Measurements from ENCODE around the gene PI4K2A.
"Not testable (repeated sequence)": the region's sequence is repeated elsewhere in the genome, so short reads cannot be mapped to it uniquely, and the experiment has no call there.

Gene PI4K2A

GRCh38 chr10:97673736-97674525 lies 33.5 kb downstream of the PI4K2A start:
- DNase-seq = no peak

- no peak for DNase-seq
Observed at GRCh38 chr10:97675222-97675621, 34.8 kb downstream of the PI4K2A start.

- DNase-seq = no peak
Observed at GRCh38 chr10:97676770-97677581, 36.5 kb downstream of the PI4K2A start.

- no peak for DNase-seq
Observed at GRCh38 chr10:97679594-97679993, 39.1 kb downstream of the PI4K2A start.

GRCh38 chr10:97682042-97682441 lies 41.6 kb downstream of the PI4K2A start:
- DNase-seq = no peak

- no peak for DNase-seq
Observed at GRCh38 chr10:97683556-97684367, 43.3 kb downstream of the PI4K2A start.

- not testable (repeated sequence) for DNase-seq
Observed at GRCh38 chr10:97684368-97684713, 43.9 kb downstream of the PI4K2A start.

GRCh38 chr10:97684866-97685394 lies 44.5 kb downstream of the PI4K2A start:
- DNase-seq = no peak

- DNase-seq = no peak
Observed at GRCh38 chr10:97685395-97685958, 45.0 kb downstream of the PI4K2A start.

- no peak for DNase-seq
Observed at GRCh38 chr10:97686301-97686961, 46.0 kb downstream of the PI4K2A start.

- peak; percentile 93 for DNase-seq
Observed at GRCh38 chr10:97686962-97687784, 46.7 kb downstream of the PI4K2A start, which contains the start of gene AVPI1. Gene AVPI1, minus strand, starts transcription at chr10:97687241. Its CDS starts 7,336 bp downstream, at chr10:97679905.

- DNase-seq = no peak
Observed at GRCh38 chr10:97687785-97688781, 47.6 kb downstream of the PI4K2A start.

GRCh38 chr10:97689559-97690020 lies 49.1 kb downstream of the PI4K2A start:
- no peak for DNase-seq

GRCh38 chr10:97690133-97690532 lies 49.7 kb downstream of the PI4K2A start:
- DNase-seq = no peak

- DNase-seq = not testable (repeated sequence)
Observed at GRCh38 chr10:97698072-97698655, 57.7 kb downstream of the PI4K2A start.

GRCh38 chr10:97701438-97702069 lies 61.1 kb downstream of the PI4K2A start:
- DNase-seq = peak; percentile 37

GRCh38 chr10:97703398-97704067 lies 63.1 kb downstream of the PI4K2A start:
- DNase-seq = no peak

- DNase-seq = no peak
Observed at GRCh38 chr10:97704341-97704740, 63.9 kb downstream of the PI4K2A start.

All from right kidney (tissue), 1 donor.